Endothelial cell of umbilical vein (primary cell): ENCODE data around the gene VSTM4. TPM values are rescaled to one million over a fixed set of nuclear protein-coding genes. Genes with fewer than 3 reads are reported as not detected.

Source experiments
- BruUV-seq: library from RNA; stranded (reverse); fragments of 400-500 nt; replicated peaks from 2 replicates; lab custom pipeline; 2021; lab: Mats Ljungman, UMichigan
- CTCF ChIA-PET: fragments of 300-600, 350-600 bp; sonication (Branson Sonifier 250); formaldehyde crosslinking; loops from one replicate; lab custom pipeline; 2021; ENCODE audit warnings: antibody characterized with exemption, inconsistent platforms; lab: Charles Lee
- POLR2A ChIA-PET: fragments of 300-600, 350-600 bp; sonication (Branson Sonifier 250); formaldehyde crosslinking; loops from one replicate; lab custom pipeline; 2021; ENCODE audit warnings: antibody characterized with exemption, inconsistent platforms; lab: Charles Lee
- DNase-seq: peaks from one replicate; pipeline ENCODE4 v3.0.0-alpha.2; 2011; ENCODE audit warnings: low read depth, low spot score
- FAIRE-seq: peaks from 2 replicates; lab custom pipeline; 2011; peaks lifted over from hg19 to GRCh38; lab: Jason Lieb, UNC
- H2AFZ ChIP-seq: 2 replicates; pipeline ENCODE4 v1.6.0; 2012; ENCODE audit warnings: low read depth, low read length, control low read depth, inconsistent platforms
- H3K27ac ChIP-seq: 2 replicates; pipeline ENCODE4 v1.5.1; 2011; ENCODE audit warnings: low read depth, mild to moderate bottlenecking, control low read depth, low read length, moderate library complexity; ENCODE audit not compliant: insufficient read depth
- H3K27me3 ChIP-seq, 2 experiments: 2 replicates each; pipeline versions ENCODE4 v1.6.0 to v1.6.1; 2011; ENCODE audit warnings: low read length in 2 of 2, mixed read lengths in 1 of 2; ENCODE audit not compliant: control insufficient read depth in 2 of 2, insufficient read depth in 2 of 2
- H3K36me3 ChIP-seq, 2 experiments: 2 replicates in 1 of 2; 3 replicates in 1 of 2; pipeline ENCODE4 v1.5.1; 2011; ENCODE audit warnings: low read length in 2 of 2, mild to moderate bottlenecking in 1 of 2, moderate library complexity in 1 of 2; ENCODE audit not compliant: control insufficient read depth in 2 of 2, insufficient read depth in 2 of 2; ENCODE audit errors: extremely low read depth in 1 of 2
- H3K4me1 ChIP-seq: 3 replicates; pipeline ENCODE4 v1.5.1; 2011; ENCODE audit warnings: mild to moderate bottlenecking, low read length; ENCODE audit not compliant: control insufficient read depth, insufficient read depth; ENCODE audit errors: extremely low read depth
- H3K4me2 ChIP-seq: 2 replicates; pipeline ENCODE4 v1.6.1; 2011; ENCODE audit warnings: low read length, control low read depth, mixed read lengths; ENCODE audit not compliant: insufficient read depth
- H3K4me3 ChIP-seq, 3 experiments: fragments of 200-600 bp in 1 of 3; sonication (generic), shearing (Covaris generic) in 1 of 3; replicated peaks in 1 of 3; 2 replicates each; pipeline ENCODE4 v1.5.1; 2011 to 2016; ENCODE audit warnings: control low read depth in 3 of 3, low read length in 3 of 3, mild to moderate bottlenecking in 2 of 3, inconsistent platforms in 1 of 3, low read depth in 1 of 3, moderate library complexity in 1 of 3; ENCODE audit not compliant: insufficient read depth in 1 of 3
- H3K79me2 ChIP-seq: 2 replicates; pipeline ENCODE4 v1.6.0; 2012; ENCODE audit warnings: low read length, inconsistent platforms; ENCODE audit not compliant: control insufficient read depth, insufficient read depth
- H3K9ac ChIP-seq: replicated peaks from 2 replicates; pipeline ENCODE3; 2011; ENCODE audit warnings: low read length, control low read depth; ENCODE audit not compliant: insufficient read depth; ENCODE audit errors: extremely low read depth
- H3K9me1 ChIP-seq: replicated peaks from 3 replicates; pipeline ENCODE4 v1.6.0; 2011; ENCODE audit warnings: mild to moderate bottlenecking, low read length; ENCODE audit not compliant: control insufficient read depth, insufficient read depth; ENCODE audit errors: extremely low read depth
- H3K9me3 ChIP-seq: replicated peaks from 2 replicates; pipeline ENCODE4 v1.5.1; 2012; ENCODE audit warnings: low read length, inconsistent platforms; ENCODE audit not compliant: control insufficient read depth, insufficient read depth
- H4K20me1 ChIP-seq: replicated peaks from 2 replicates; pipeline ENCODE3; 2011; ENCODE audit warnings: mild to moderate bottlenecking, low read length; ENCODE audit not compliant: control insufficient read depth, insufficient read depth; ENCODE audit errors: extremely low read depth
- EZH2 ChIP-seq: IDR thresholded peaks from 2 replicates; pipeline ENCODE4 v1.6.1; 2012; ENCODE audit warnings: borderline replicate concordance, low read depth, mild to moderate bottlenecking, moderate library complexity, low read length, inconsistent platforms; ENCODE audit not compliant: severe bottlenecking
- FOS ChIP-seq: IDR thresholded peaks from 2 replicates; pipeline ENCODE4 v1.6.1; 2011; ENCODE audit warnings: mild to moderate bottlenecking, low read length, moderate library complexity, borderline replicate concordance; ENCODE audit not compliant: insufficient read depth
- GATA2 ChIP-seq: IDR thresholded peaks from 2 replicates; pipeline ENCODE4 v1.7.0; 2011; ENCODE audit warnings: low read depth, mild to moderate bottlenecking, moderate library complexity, mixed read lengths, low read length; ENCODE audit not compliant: insufficient read length, insufficient read depth
- JUN ChIP-seq: IDR thresholded peaks from 2 replicates; pipeline ENCODE4 v1.6.1; 2011; ENCODE audit warnings: borderline replicate concordance, low read depth; ENCODE audit not compliant: insufficient read length, insufficient read depth
- MYC ChIP-seq: IDR thresholded peaks from one replicate; pipeline ENCODE4 v1.6.1; 2011; ENCODE audit warnings: mild to moderate bottlenecking, low read depth, low read length
- POLR2A ChIP-seq: IDR thresholded peaks from 2 replicates; pipeline ENCODE4 v1.6.1; 2012; ENCODE audit warnings: low read depth, mild to moderate bottlenecking, control low read depth, low read length
- POLR2AphosphoS5 ChIP-seq: IDR thresholded peaks from 2 replicates; pipeline ENCODE4 v1.6.1; 2012; ENCODE audit warnings: low read depth, mild to moderate bottlenecking, control low read depth, low read length, moderate library complexity; ENCODE audit not compliant: insufficient read depth
- dilution Hi-C: fragments of 300-500 bp; cut with MboI; formaldehyde crosslinking; loops from one replicate; pipeline ENCODE4 v1.15.0; 2019; ENCODE audit warnings: low sequenced_read_pairs; ENCODE audit not compliant: extremely low pct_ligation_motif_present
- intact Hi-C: fragments of 100-400 bp; cut with micrococcal nuclease; formaldehyde crosslinking; loops from one replicate; pipeline ENCODE4 v1.10.0; 2022
- polyA plus RNA-seq, 4 experiments: library from polyadenylated mRNA; depleted of rRNA in 3 of 4; stranded (reverse) in 3 of 4; unstranded in 1 of 4; fragments of >200 nt; gene quantifications; 2 replicates each; pipeline versions ENCODE4 v1.2.1 to v1.2.3, GENCODE V29; 2011 to 2012; ENCODE audit warnings: missing spikeins in 1 of 4
- total RNA-seq: library from RNA; stranded (reverse); gene quantifications from 2 replicates; pipeline ENCODE4 v1.2.3, GENCODE V29; 2021
- TF ChIP-seq, protein P1 (sequence below): IDR thresholded peaks from 2 replicates; pipeline ENCODE4 v1.6.1; 2011; ENCODE audit not compliant: insufficient read depth, insufficient read length
- TF ChIP-seq, protein P2 (sequence below), 2 donors: IDR thresholded peaks; 1 replicate in 1 of 2; 2 replicates in 1 of 2; pipeline ENCODE4 v1.5.1; 2011; ENCODE audit warnings: low read length in 2 of 2, mild to moderate bottlenecking in 2 of 2, moderate library complexity in 2 of 2, control low read depth in 1 of 2, inconsistent platforms in 1 of 2, low read depth in 1 of 2; ENCODE audit not compliant: insufficient read depth in 1 of 2; ENCODE audit errors: extremely low read depth in 1 of 2

The VSTM4 gene
- total and polyA plus RNA-seq, 2 donors (not counting 3 experiments of a cell fraction or from before 2014, with no cell fraction given), result 0.07 TPM

DNA sequence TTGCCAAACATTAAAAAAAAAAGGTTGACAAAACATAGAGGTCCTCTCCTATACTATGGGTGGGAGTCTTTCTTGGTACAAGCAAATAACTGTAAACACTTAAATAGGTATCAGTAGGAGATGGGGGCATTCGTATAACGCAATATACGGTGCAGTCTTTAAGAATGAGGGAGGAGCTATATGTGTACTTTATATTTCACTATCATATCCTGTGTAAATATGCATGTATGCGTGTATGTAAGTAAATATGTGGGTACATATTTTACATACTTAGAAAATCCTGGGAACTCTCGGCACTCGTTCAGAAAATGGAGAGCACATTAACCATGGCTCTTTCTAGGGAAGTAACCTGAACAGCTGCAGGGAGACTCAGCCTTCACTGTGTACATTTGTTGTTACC lies 93.6 kb downstream of the VSTM4 start:
- no peak for TF ChIP-seq FOS
- TF ChIP-seq MYC, result no peak
- TF ChIP-seq, protein P1, sequence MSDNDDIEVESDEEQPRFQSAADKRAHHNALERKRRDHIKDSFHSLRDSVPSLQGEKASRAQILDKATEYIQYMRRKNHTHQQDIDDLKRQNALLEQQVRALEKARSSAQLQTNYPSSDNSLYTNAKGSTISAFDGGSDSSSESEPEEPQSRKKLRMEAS, result no peak
- TF ChIP-seq EZH2, result no peak
- TF ChIP-seq POLR2A, result no peak
- TF ChIP-seq POLR2AphosphoS5, result no peak
- no peak for TF ChIP-seq JUN
- no peak for TF ChIP-seq GATA2
- TF ChIP-seq, protein P2, sequence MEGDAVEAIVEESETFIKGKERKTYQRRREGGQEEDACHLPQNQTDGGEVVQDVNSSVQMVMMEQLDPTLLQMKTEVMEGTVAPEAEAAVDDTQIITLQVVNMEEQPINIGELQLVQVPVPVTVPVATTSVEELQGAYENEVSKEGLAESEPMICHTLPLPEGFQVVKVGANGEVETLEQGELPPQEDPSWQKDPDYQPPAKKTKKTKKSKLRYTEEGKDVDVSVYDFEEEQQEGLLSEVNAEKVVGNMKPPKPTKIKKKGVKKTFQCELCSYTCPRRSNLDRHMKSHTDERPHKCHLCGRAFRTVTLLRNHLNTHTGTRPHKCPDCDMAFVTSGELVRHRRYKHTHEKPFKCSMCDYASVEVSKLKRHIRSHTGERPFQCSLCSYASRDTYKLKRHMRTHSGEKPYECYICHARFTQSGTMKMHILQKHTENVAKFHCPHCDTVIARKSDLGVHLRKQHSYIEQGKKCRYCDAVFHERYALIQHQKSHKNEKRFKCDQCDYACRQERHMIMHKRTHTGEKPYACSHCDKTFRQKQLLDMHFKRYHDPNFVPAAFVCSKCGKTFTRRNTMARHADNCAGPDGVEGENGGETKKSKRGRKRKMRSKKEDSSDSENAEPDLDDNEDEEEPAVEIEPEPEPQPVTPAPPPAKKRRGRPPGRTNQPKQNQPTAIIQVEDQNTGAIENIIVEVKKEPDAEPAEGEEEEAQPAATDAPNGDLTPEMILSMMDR (IDR thresholded peaks at IDR 0.05; ENCODE audit: extremely low read depth in 1 of 2, insufficient read depth in 1 of 2, low read depth in 1 of 2, low read length in 2 of 2), result no peak
- FAIRE-seq (no peak), DNase-seq (no peak)
- CTCF ChIA-PET, result no interaction called here
- no peaks in the 10 kb centered on the region for H3K36me3 ChIP-seq
- intact Hi-C loops, result no loop called here
- no peak overlapping the region for H3K27ac ChIP-seq
- H3K27me3 ChIP-seq, result no peaks in the 10 kb centered on the region
- no TSS peak for BruUV-seq
- H3K9me3 ChIP-seq, result no peaks in the 10 kb centered on the region
- no peaks in the 10 kb centered on the region for H3K9me1 ChIP-seq
- no peak overlapping the region for H3K9ac ChIP-seq
- no peak overlapping the region for H3K4me2 ChIP-seq
- no peak overlapping the region for H3K4me3 ChIP-seq
- dilution Hi-C loops, result no loop called here
- no peaks in the 10 kb centered on the region for H3K79me2 ChIP-seq
- no peaks in the 10 kb centered on the region for H3K4me1 ChIP-seq
- no peaks in the 10 kb centered on the region for H4K20me1 ChIP-seq
- POLR2A ChIA-PET, result no interaction called here
- no peak overlapping the region for H2AFZ ChIP-seq
